Measurements from ENCODE around the gene OR2AK2. TPM values are rescaled to one million over a fixed set of nuclear protein-coding genes. Genes with fewer than 3 reads are reported as not detected.
"Not testable (repeated sequence)": the region's sequence is repeated elsewhere in the genome, so short reads cannot be mapped to it uniquely, and the experiment has no call there.

OR2AK2 gene
- total and polyA plus RNA-seq, 9 of the 15 experiments (the other 6 are each of a cell fraction or from before 2014, with no cell fraction given), result 0.10 TPM; not detected in 8

- TF ChIP-seq REST (IDR thresholded peaks at IDR 0.05; ENCODE audit: borderline replicate concordance), result peak; percentile 80
- not testable (repeated sequence) for TF ChIP-seq REST (CRISPR knock-in tag; IDR thresholded peaks at IDR 0.05; ENCODE audit: low read depth); MYC (CRISPR knock-in tag; IDR thresholded peaks at IDR 0.05; ENCODE audit: borderline replicate concordance, low read depth)
- peak; percentile 72; the same call in 1 of the 2 replicates for TF ChIP-seq CC2D1A (IDR thresholded peaks at IDR 0.05)
- peak; percentile 99 for TF ChIP-seq CTCF (IDR thresholded peaks at IDR 0.05 in 2 of 3, conservative IDR thresholded peaks at IDR 0.05 in 1 of 3; ENCODE audit: insufficient read depth in 2 of 3, low read depth in 1 of 3, low read length in 3 of 3)
- peak; percentile 65; the same call in 1 of the 2 replicates for TF ChIP-seq NBN (IDR thresholded peaks at IDR 0.05; ENCODE audit: low read depth)
- TF ChIP-seq BCOR (IDR thresholded peaks at IDR 0.05), result 0 out of 2 replicates have a peak, but pooled peaks have one; percentile 34
- TF ChIP-seq FOXP4 (CRISPR knock-in tag; IDR thresholded peaks at IDR 0.05; ENCODE audit: borderline replicate concordance), result 0 out of 2 replicates have a peak, but pooled peaks have one; percentile 72
- TF ChIP-seq VEZF1 (CRISPR knock-in tag; IDR thresholded peaks at IDR 0.05), result peak; percentile 15; the same call in 1 of the 2 replicates
- TF ChIP-seq MYC (IDR thresholded peaks at IDR 0.05; ENCODE audit: low read depth, low read length), result peak; percentile 63
- TF ChIP-seq SRSF1 (IDR thresholded peaks at IDR 0.05; ENCODE audit: low read depth, low read length), result 0 out of 2 replicates have a peak, but pooled peaks have one; percentile 59
Measured at GRCh38 chr1:247936965-247937734, 27.9 kb upstream of the OR2AK2 start (continued).

Data from K562 (cell line).